K562 (cell line): ENCODE results near the gene OSCAR. TPM values are rescaled to one million over a fixed set of nuclear protein-coding genes. Genes with fewer than 3 reads are reported as not detected.
A peak's percentile ranks its signal among the peaks of the same experiment; 100 is the strongest.

Source experiments
- CC2D1A ChIP-seq: fragments of 450-650 bp; IDR thresholded peaks from 2 replicates; pipeline ENCODE4 v1.6.1; 2017; ENCODE audit warnings: mild to moderate bottlenecking
- CHD1 ChIP-seq: fragments of 200-600 bp; sonication (generic); IDR thresholded peaks from one replicate; pipeline ENCODE4 v1.6.1; 2012; ENCODE audit warnings: mild to moderate bottlenecking, moderate library complexity, low read length, inconsistent platforms
- DNMT1 ChIP-seq: fragments of 450-650 bp; IDR thresholded peaks from 2 replicates; pipeline ENCODE4 v1.6.1; 2016; ENCODE audit warnings: antibody characterized with exemption, mild to moderate bottlenecking
- FOXJ3 ChIP-seq: sonication (generic); formaldehyde crosslinking; IDR thresholded peaks from 2 replicates; pipeline ENCODE4 v1.4.0; 2020; ENCODE audit warnings: mild to moderate bottlenecking, missing genetic modification reagents
- HNRNPL ChIP-seq: fragments of 200-400 bp; formaldehyde crosslinking; IDR thresholded peaks from 2 replicates; pipeline ENCODE4 v1.6.1; 2017; ENCODE audit warnings: low read depth, mild to moderate bottlenecking, low read length
- KAT2B ChIP-seq: IDR thresholded peaks from one replicate; pipeline ENCODE4 v1.6.1; 2012; ENCODE audit warnings: low read depth, mild to moderate bottlenecking, control low read depth, inconsistent platforms, low read length, moderate library complexity
- KDM5B ChIP-seq: fragments of 200-600 bp; sonication (generic); IDR thresholded peaks from 2 replicates; pipeline ENCODE4 v1.6.1; 2012; ENCODE audit warnings: low read depth, mild to moderate bottlenecking, moderate library complexity, low read length, control low read depth, inconsistent platforms; ENCODE audit not compliant: insufficient replicate concordance
- MBD2 ChIP-seq: sonication (generic); IDR thresholded peaks from 2 replicates; pipeline ENCODE4 v1.6.1; 2016; ENCODE audit warnings: low read depth, borderline replicate concordance
- MEIS2 ChIP-seq: fragments of 450-650 bp; IDR thresholded peaks from 2 replicates; pipeline ENCODE4 v1.6.1; 2014; ENCODE audit warnings: mild to moderate bottlenecking; ENCODE audit not compliant: partially characterized antibody
- NEUROD1 ChIP-seq: fragments of 150-350 bp; IDR thresholded peaks from 2 replicates; pipeline ENCODE4 v1.6.1; 2014; ENCODE audit warnings: borderline replicate concordance, low read length, low read depth; ENCODE audit not compliant: partially characterized antibody
- PURB ChIP-seq: sonication (generic); formaldehyde crosslinking; IDR thresholded peaks from 2 replicates; pipeline ENCODE4 v1.9.0; 2021; ENCODE audit warnings: low read depth, mild to moderate bottlenecking, missing genetic modification reagents
- SOX6 ChIP-seq: fragments of 450-650 bp; IDR thresholded peaks from 2 replicates; pipeline ENCODE4 v1.6.1; 2014; ENCODE audit warnings: mild to moderate bottlenecking
- SREBF2 ChIP-seq: sonication (generic); formaldehyde crosslinking; IDR thresholded peaks from 2 replicates; pipeline ENCODE4 v1.4.0; 2020; ENCODE audit warnings: mild to moderate bottlenecking, missing genetic modification reagents
- ZNF124 ChIP-seq: sonication (generic); formaldehyde crosslinking; IDR thresholded peaks from 2 replicates; pipeline ENCODE4 v1.8.1; 2022; ENCODE audit warnings: missing genetic modification reagents
- ZNF140 ChIP-seq: fragments of 250-450 bp; sonication (Bioruptor Pico); IDR thresholded peaks from 2 replicates; pipeline ENCODE4 v1.8.0; 2021; ENCODE audit warnings: moderate library complexity, mild to moderate bottlenecking, inconsistent platforms
- polyA plus RNA-seq, 8 experiments: library from polyadenylated mRNA; depleted of rRNA in 4 of 8; stranded (reverse) in 5 of 8; unstranded in 3 of 8; fragments of >200 nt; fragmentation: Nextera tagmentation in 2 of 8; fragmentation: Illumina TruSeq in 1 of 8; extraction: Ambion mirVana in 2 of 8; extraction: Trizol in 1 of 8; gene quantifications; 2 replicates each; pipeline versions ENCODE4 v1.2.1 to v1.2.3, GENCODE V29; 2011 to 2014; ENCODE audit warnings: inconsistent platforms in 1 of 8, missing spikeins in 1 of 8
- total RNA-seq, 7 experiments: library from RNA; depleted of rRNA in 6 of 7; stranded (reverse); fragments of >200 nt in 6 of 7; fragmentation: Illumina TruSeq in 2 of 7; extraction: Trizol in 2 of 7; gene quantifications; 2 replicates each; pipeline versions ENCODE4 v1.2.1 to v1.2.3, GENCODE V29; 2011 to 2021; ENCODE audit warnings: low replicate concordance in 1 of 7
- TF ChIP-seq, protein P1 (sequence below): fragments of 250-450 bp; sonication (Bioruptor Pico); IDR thresholded peaks from 2 replicates; pipeline ENCODE4 v1.4.0; 2020
- TF ChIP-seq, protein P2 (sequence below): fragments of 250-450 bp; sonication (Bioruptor Pico); IDR thresholded peaks from 2 replicates; pipeline ENCODE4 v1.9.0; 2021; ENCODE audit warnings: mild to moderate bottlenecking, inconsistent platforms
- TF ChIP-seq, protein P3 (sequence below), 2 experiments: fragments of 450-650 bp; conservative IDR thresholded peaks; 2 replicates each; pipeline ENCODE4 v1.6.1; 2017; ENCODE audit warnings: mild to moderate bottlenecking in 2 of 2, moderate library complexity in 2 of 2
- TF ChIP-seq, protein P4 (sequence below): fragments of 450-650 bp; IDR thresholded peaks from 2 replicates; pipeline ENCODE4 v1.6.1; 2018; ENCODE audit not compliant: partially characterized antibody

OSCAR gene
- total and polyA plus RNA-seq, 9 of the 15 experiments (the other 6 are each of a cell fraction or from before 2014, with no cell fraction given) = 0.09 to 0.62 (median 0.13) TPM; not detected in 5

DNA sequence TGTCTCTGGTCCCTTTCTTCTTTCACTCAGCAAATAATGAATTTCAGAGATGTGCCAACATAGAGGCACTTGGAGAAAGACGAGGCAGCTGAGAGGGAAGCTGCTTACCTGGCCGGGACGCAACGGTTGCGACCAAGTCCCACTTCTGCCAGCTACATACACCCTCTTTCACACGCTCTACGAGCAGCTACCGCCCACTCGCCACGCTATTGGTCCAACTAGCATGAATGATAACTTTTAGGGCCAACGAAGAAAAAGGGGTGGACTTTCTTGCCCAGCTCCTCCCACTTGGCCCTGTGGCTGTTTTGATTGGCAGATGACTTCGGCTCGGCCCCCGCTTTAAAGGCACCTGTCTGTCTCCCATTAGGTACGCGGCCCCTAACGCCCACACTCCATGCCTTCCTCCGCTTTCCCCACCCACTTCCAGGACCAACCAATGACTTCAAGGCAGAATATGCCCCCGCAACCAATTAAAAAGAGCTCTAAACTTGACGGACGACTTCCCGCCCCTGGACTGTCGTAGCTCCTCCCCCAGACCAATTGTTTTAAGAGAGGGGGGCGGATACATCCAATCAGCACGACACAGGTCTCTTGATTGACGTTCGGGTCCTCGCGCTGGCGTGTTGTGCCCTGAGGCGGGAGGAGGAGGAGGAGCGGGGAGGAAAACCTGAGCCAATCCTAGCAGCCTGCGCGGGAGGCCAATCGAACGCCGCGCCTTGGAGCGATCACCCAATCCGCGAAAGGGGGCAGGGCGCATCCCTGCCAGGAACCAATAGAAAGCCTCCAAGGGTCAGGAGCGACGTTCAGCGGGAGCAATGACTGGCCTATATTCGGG lies 36.5 kb upstream of the OSCAR start (continued):
- TF ChIP-seq, protein P1, sequence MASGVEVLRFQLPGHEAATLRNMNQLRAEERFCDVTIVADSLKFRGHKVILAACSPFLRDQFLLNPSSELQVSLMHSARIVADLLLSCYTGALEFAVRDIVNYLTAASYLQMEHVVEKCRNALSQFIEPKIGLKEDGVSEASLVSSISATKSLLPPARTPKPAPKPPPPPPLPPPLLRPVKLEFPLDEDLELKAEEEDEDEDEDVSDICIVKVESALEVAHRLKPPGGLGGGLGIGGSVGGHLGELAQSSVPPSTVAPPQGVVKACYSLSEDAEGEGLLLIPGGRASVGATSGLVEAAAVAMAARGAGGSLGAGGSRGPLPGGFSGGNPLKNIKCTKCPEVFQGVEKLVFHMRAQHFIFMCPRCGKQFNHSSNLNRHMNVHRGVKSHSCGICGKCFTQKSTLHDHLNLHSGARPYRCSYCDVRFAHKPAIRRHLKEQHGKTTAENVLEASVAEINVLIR (CRISPR knock-in tag) = 0 out of 2 replicates have a peak, but pooled peaks have one; percentile 9
- no peak for TF ChIP-seq KAT2B
- TF ChIP-seq FOXJ3 = no peak
- no peak for TF ChIP-seq HNRNPL
- TF ChIP-seq ZNF124 = no peak
- TF ChIP-seq ZNF140 (CRISPR knock-in tag) = no peak
- peak; percentile 100 for TF ChIP-seq NEUROD1
- TF ChIP-seq, protein P2, sequence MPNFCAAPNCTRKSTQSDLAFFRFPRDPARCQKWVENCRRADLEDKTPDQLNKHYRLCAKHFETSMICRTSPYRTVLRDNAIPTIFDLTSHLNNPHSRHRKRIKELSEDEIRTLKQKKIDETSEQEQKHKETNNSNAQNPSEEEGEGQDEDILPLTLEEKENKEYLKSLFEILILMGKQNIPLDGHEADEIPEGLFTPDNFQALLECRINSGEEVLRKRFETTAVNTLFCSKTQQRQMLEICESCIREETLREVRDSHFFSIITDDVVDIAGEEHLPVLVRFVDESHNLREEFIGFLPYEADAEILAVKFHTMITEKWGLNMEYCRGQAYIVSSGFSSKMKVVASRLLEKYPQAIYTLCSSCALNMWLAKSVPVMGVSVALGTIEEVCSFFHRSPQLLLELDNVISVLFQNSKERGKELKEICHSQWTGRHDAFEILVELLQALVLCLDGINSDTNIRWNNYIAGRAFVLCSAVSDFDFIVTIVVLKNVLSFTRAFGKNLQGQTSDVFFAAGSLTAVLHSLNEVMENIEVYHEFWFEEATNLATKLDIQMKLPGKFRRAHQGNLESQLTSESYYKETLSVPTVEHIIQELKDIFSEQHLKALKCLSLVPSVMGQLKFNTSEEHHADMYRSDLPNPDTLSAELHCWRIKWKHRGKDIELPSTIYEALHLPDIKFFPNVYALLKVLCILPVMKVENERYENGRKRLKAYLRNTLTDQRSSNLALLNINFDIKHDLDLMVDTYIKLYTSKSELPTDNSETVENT (CRISPR knock-in tag) = peak; percentile 9; the same call in 1 of the 2 replicates
- peak; percentile 99 for TF ChIP-seq CC2D1A
- TF ChIP-seq, protein P3, sequence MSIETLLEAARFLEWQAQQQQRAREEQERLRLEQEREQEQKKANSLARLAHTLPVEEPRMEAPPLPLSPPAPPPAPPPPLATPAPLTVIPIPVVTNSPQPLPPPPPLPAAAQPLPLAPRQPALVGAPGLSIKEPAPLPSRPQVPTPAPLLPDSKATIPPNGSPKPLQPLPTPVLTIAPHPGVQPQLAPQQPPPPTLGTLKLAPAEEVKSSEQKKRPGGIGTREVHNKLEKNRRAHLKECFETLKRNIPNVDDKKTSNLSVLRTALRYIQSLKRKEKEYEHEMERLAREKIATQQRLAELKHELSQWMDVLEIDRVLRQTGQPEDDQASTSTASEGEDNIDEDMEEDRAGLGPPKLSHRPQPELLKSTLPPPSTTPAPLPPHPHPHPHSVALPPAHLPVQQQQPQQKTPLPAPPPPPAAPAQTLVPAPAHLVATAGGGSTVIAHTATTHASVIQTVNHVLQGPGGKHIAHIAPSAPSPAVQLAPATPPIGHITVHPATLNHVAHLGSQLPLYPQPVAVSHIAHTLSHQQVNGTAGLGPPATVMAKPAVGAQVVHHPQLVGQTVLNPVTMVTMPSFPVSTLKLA (conservative IDR thresholded peaks at IDR 0.05) = peak; percentile 84 to 87
- TF ChIP-seq MEIS2 = peak; percentile 96
- TF ChIP-seq SREBF2 (CRISPR knock-in tag) = no peak
- no peak for TF ChIP-seq PURB (CRISPR knock-in tag)
- TF ChIP-seq DNMT1 = no peak
- peak; percentile 100 for TF ChIP-seq MBD2
- peak; percentile 79 for TF ChIP-seq KDM5B
- 0 out of 2 replicates have a peak, but pooled peaks have one; percentile 1 for TF ChIP-seq SOX6
- TF ChIP-seq CHD1 = no peak
- TF ChIP-seq, protein P4, sequence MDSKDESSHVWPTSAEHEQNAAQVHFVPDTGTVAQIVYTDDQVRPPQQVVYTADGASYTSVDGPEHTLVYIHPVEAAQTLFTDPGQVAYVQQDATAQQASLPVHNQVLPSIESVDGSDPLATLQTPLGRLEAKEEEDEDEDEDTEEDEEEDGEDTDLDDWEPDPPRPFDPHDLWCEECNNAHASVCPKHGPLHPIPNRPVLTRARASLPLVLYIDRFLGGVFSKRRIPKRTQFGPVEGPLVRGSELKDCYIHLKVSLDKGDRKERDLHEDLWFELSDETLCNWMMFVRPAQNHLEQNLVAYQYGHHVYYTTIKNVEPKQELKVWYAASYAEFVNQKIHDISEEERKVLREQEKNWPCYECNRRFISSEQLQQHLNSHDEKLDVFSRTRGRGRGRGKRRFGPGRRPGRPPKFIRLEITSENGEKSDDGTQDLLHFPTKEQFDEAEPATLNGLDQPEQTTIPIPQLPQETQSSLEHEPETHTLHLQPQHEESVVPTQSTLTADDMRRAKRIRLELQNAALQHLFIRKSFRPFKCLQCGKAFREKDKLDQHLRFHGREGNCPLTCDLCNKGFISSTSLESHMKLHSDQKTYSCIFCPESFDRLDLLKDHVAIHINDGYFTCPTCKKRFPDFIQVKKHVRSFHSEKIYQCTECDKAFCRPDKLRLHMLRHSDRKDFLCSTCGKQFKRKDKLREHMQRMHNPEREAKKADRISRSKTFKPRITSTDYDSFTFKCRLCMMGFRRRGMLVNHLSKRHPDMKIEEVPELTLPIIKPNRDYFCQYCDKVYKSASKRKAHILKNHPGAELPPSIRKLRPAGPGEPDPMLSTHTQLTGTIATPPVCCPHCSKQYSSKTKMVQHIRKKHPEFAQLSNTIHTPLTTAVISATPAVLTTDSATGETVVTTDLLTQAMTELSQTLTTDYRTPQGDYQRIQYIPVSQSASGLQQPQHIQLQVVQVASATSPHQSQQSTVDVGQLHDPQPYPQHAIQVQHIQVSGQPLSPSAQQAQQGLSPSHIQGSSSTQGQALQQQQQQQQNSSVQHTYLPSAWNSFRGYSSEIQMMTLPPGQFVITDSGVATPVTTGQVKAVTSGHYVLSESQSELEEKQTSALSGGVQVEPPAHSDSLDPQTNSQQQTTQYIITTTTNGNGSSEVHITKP = peak; percentile 59
